ENCODE measurements around the gene GKAP1.

GRCh38 chr9:83792746-83793145 lies 24.8 kb downstream of the GKAP1 start:
- TF ChIP-seq CTCF (conservative IDR thresholded peaks at IDR 0.05; ENCODE audit: low read length), result no peak
- TF ChIP-seq EZH2phosphoT487 (IDR thresholded peaks at IDR 0.05; ENCODE audit: borderline replicate concordance, low read depth, low read length), result no peak
